ENCODE data around the gene TTLL3. TPM values are rescaled to one million over a fixed set of nuclear protein-coding genes. Genes with fewer than 3 reads are reported as not detected.
"Not testable (repeated sequence)": the region's sequence is repeated elsewhere in the genome, so short reads cannot be mapped to it uniquely, and the experiment has no call there.

The TTLL3 gene
- polyA plus RNA-seq, 1 experiment = 17.8 TPM

DNA sequence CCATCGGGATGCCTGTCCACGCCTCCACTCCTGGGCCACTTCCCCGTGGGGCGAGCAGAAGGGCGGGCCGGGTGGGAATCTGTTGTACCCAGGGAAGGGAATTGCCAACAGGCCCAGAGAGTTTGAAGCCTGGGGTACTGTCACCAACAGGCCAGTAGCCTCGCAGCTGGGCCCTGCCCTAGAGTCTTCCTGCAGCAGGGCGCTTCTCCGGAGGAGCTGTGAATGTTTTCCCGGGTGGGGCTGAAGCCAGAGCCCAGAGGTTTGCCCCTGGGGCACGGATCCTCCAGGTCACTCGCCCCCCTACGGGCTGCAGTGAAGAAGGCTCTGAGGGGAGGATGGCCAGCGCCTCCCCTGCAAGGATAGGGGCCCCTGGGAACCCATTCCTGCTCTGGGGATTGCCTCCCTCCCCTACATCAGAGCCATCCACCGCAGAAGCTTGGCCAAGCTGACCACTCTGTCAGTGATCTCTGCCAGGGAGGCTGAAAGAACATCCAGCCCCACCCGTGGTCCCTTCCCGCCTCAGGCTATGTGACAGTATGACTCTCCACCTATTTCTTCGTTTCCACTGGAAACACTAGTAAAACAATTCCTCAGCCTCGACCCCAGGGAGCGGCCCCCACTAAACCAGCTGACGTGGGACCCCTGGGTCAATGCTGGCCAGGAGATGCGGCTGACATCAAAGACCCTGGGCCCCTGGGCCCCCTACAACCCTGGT lies 53.2 kb downstream of the TTLL3 start:
- ChIA-PET CTCF (no interaction called here), POLR2A (interaction anchor here (0.6 kb wide), 1 partner anchor 503 kb away, joined by 5 read pairs; no protein-coding TSS in a partner anchor)
- no peak overlapping the region for H3K27ac ChIP-seq (ENCODE audit: low read depth, low read length)
- H3K9me3 ChIP-seq (ENCODE audit: control insufficient read depth, insufficient read depth, low read length) = no peaks in the 10 kb centered on the region; the same call in 1 of the 2 replicates
- no peak for DNase-seq (ENCODE audit: low read depth, low spot score)
- TF ChIP-seq, protein P1, sequence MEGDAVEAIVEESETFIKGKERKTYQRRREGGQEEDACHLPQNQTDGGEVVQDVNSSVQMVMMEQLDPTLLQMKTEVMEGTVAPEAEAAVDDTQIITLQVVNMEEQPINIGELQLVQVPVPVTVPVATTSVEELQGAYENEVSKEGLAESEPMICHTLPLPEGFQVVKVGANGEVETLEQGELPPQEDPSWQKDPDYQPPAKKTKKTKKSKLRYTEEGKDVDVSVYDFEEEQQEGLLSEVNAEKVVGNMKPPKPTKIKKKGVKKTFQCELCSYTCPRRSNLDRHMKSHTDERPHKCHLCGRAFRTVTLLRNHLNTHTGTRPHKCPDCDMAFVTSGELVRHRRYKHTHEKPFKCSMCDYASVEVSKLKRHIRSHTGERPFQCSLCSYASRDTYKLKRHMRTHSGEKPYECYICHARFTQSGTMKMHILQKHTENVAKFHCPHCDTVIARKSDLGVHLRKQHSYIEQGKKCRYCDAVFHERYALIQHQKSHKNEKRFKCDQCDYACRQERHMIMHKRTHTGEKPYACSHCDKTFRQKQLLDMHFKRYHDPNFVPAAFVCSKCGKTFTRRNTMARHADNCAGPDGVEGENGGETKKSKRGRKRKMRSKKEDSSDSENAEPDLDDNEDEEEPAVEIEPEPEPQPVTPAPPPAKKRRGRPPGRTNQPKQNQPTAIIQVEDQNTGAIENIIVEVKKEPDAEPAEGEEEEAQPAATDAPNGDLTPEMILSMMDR (IDR thresholded peaks at IDR 0.05; ENCODE audit: low read depth, low read length) = no peak
- no peak overlapping the region for H3K4me3 ChIP-seq (ENCODE audit: low read depth, low read length)
- no peaks in the 10 kb centered on the region for H3K27me3 ChIP-seq (ENCODE audit: control insufficient read depth, insufficient read depth, low read length)

DNA sequence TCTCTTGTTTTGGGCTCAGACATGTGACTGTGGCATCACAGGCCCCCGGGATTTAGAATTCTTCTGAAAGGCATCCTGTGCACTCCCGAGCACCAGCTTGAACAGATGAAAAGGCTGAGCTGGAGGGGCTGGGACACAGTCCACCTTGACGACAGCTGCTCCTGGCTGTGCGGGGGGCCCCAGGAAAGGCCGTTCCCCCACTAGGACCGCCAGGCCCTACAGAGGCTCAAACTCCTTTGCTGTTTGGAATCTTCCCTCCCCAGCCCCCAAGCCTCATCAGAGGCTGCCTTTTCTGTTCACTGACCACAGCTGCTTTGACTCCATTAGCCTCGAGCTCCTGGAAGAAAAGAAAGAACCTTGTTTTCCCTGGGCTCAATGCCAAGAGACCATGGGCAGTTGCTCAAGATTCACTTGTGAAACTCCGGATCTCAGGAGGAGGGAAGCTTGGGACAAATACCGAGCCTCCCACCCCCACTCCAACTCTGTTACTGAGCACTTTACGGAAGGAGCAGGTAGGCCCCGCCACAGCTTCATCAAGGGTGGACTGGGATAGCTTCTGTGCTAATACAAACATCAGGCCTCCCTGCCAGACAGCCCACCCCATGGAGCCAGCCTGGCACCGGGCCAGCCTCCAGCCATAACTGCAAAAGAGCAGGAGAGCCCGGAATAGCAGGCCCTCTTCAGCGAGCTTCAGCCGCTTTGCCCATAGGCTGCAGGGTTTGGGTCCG lies 54.3 kb downstream of the TTLL3 start:
- ChIA-PET POLR2A (interaction anchor here (0.6 to 1.6 kb wide), 9 partner anchors 11 to 69 kb away, joined by 3 to 5 read pairs (median 3); partner anchors contain the start of genes CIDEC, CRELD1 and JAGN1), CTCF (interaction anchor here (0.6 to 1.8 kb wide), 4 partner anchors 15 to 309 kb away, joined by 3 to 6 read pairs (median 4); no protein-coding TSS in a partner anchor)
- H3K27ac ChIP-seq (ENCODE audit: low read depth, low read length) = peak overlapping the region; percentile 84
- H3K9me3 ChIP-seq (ENCODE audit: control insufficient read depth, insufficient read depth, low read length) = no peaks in the 10 kb centered on the region; the same call in 1 of the 2 replicates
- peak; percentile 76 for DNase-seq (ENCODE audit: low read depth, low spot score)
- no peak overlapping the region for H3K4me3 ChIP-seq (ENCODE audit: low read depth, low read length)
- H3K27me3 ChIP-seq (ENCODE audit: control insufficient read depth, insufficient read depth, low read length) = no peaks in the 10 kb centered on the region
- TF ChIP-seq, protein P1 (IDR thresholded peaks at IDR 0.05; ENCODE audit: low read depth, low read length) = no peak

- H3K27ac ChIP-seq (ENCODE audit: low read depth, low read length); H3K4me3 ChIP-seq (ENCODE audit: low read depth, low read length); DNase-seq (ENCODE audit: low read depth, low spot score); H3K27me3 ChIP-seq (ENCODE audit: control insufficient read depth, insufficient read depth, low read length); H3K9me3 ChIP-seq (ENCODE audit: control insufficient read depth, insufficient read depth, low read length): not testable (repeated sequence)
- POLR2A ChIA-PET = interaction anchor here (0.6 to 1.6 kb wide), 5 partner anchors 15 to 68 kb away, joined by 3 to 5 read pairs (median 4); partner anchors contain the start of gene CRELD1
- CTCF ChIA-PET = interaction anchor here (1.7 to 1.8 kb wide), 2 partner anchors 38 to 81 kb away, joined by 5 read pairs; no protein-coding TSS in a partner anchor
Observed at GRCh38 chr3:9865125-9865637, 55.1 kb downstream of the TTLL3 start.

DNA sequence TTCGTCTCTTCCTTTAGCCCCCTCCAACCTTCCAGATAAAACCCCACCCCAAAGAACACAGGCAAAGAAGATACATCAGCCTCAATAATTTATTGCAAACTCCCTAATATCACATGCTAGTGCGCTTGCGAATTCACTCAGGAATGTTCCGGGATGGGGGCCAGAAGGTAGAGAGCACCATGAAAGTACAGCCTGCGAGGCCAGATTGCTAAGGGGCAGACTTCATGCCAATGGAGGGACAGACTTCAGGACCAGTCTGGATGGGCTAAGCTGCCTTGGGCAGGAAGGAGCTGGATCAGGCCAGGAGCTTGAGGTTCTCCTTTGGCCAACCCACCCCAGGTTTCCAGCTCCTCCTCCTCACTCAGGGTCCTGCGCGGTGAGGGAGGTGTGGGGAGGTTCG lies 56.6 kb downstream of the TTLL3 start:
- no peak for DNase-seq (ENCODE audit: low read depth, low spot score)
- CTCF ChIA-PET = interaction anchor here (1.7 kb wide), 1 partner anchor 39 kb away, joined by 5 read pairs; no protein-coding TSS in a partner anchor
- no peaks in the 10 kb centered on the region; the same call in 1 of the 2 replicates for H3K9me3 ChIP-seq (ENCODE audit: control insufficient read depth, insufficient read depth, low read length)
- TF ChIP-seq, protein P1 (IDR thresholded peaks at IDR 0.05; ENCODE audit: low read depth, low read length) = no peak
- H3K27me3 ChIP-seq (ENCODE audit: control insufficient read depth, insufficient read depth, low read length) = no peaks in the 10 kb centered on the region
- no peak overlapping the region for H3K27ac ChIP-seq (ENCODE audit: low read depth, low read length)
- H3K4me3 ChIP-seq (ENCODE audit: low read depth, low read length) = no peak overlapping the region
- POLR2A ChIA-PET = interaction anchor here (0.6 kb wide), 2 partner anchors 52 to 73 kb away, joined by 4 to 5 read pairs; no protein-coding TSS in a partner anchor

DNA sequence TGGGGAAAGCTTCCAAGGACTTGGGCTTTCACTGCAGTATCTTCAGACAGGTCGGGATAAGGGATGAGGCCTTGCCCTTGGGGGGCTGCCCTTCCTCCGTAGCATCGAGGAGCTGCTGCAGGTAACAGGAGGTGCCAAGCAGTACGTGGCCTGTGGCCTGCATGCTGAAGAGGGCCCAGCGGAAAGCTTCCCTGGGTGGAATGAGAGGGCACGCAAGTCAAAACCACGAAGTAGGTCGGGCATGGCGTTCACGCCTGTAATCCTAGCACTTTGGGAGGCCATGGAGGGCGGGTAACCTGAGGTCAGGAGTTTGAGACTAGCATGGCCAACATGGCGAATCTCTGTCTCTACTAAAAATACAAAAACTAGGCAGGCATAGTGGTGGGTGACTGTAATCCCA lies 57.0 kb downstream of the TTLL3 start:
- POLR2A ChIA-PET = no interaction called here
- no peak for DNase-seq (ENCODE audit: low read depth, low spot score)
- no peaks in the 10 kb centered on the region; the same call in 1 of the 2 replicates for H3K9me3 ChIP-seq (ENCODE audit: control insufficient read depth, insufficient read depth, low read length)
- no peak overlapping the region for H3K4me3 ChIP-seq (ENCODE audit: low read depth, low read length)
- TF ChIP-seq, protein P1 (IDR thresholded peaks at IDR 0.05; ENCODE audit: low read depth, low read length) = no peak
- H3K27ac ChIP-seq (ENCODE audit: low read depth, low read length) = no peak overlapping the region
- no peaks in the 10 kb centered on the region for H3K27me3 ChIP-seq (ENCODE audit: control insufficient read depth, insufficient read depth, low read length)
- CTCF ChIA-PET = no interaction called here
